Measurements from ENCODE around the gene TBC1D22A.

Gene TBC1D22A

GRCh38 chr22:46958658-46959057 lies 196.2 kb downstream of the TBC1D22A start:
- no peak for DNase-seq (ENCODE audit: low read depth)

GRCh38 chr22:46959369-46959768 lies 196.9 kb downstream of the TBC1D22A start:
- DNase-seq (ENCODE audit: low read depth) = no peak

GRCh38 chr22:46961591-46962295 lies 199.3 kb downstream of the TBC1D22A start:
- no peak for DNase-seq (ENCODE audit: low read depth)

DNA sequence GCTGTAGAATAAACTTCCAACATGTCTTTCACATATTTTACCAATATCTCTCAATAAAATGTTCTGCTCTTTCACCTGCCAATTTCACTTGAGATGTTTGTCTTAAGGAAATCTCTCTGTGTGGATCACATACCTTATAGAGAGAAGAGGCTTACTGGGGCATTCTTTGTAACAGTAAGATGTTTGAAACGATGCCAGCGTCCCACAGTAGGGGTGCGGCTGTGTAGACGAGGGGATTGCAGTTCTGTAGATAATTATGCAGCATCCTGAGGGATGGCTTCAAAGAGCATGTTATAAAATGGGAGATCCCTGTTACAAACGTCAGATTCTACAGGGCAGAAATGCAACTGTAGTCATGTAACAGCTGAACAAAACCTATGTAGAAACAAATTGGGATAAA lies 200.0 kb downstream of the TBC1D22A start:
- DNase-seq (ENCODE audit: low read depth) = no peak

GRCh38 chr22:46963672-46964545 lies 201.5 kb downstream of the TBC1D22A start:
- no peak for DNase-seq (ENCODE audit: low read depth)

- DNase-seq (ENCODE audit: low read depth) = no peak
Measured at GRCh38 chr22:46964773-46965550, 202.5 kb downstream of the TBC1D22A start.

DNA sequence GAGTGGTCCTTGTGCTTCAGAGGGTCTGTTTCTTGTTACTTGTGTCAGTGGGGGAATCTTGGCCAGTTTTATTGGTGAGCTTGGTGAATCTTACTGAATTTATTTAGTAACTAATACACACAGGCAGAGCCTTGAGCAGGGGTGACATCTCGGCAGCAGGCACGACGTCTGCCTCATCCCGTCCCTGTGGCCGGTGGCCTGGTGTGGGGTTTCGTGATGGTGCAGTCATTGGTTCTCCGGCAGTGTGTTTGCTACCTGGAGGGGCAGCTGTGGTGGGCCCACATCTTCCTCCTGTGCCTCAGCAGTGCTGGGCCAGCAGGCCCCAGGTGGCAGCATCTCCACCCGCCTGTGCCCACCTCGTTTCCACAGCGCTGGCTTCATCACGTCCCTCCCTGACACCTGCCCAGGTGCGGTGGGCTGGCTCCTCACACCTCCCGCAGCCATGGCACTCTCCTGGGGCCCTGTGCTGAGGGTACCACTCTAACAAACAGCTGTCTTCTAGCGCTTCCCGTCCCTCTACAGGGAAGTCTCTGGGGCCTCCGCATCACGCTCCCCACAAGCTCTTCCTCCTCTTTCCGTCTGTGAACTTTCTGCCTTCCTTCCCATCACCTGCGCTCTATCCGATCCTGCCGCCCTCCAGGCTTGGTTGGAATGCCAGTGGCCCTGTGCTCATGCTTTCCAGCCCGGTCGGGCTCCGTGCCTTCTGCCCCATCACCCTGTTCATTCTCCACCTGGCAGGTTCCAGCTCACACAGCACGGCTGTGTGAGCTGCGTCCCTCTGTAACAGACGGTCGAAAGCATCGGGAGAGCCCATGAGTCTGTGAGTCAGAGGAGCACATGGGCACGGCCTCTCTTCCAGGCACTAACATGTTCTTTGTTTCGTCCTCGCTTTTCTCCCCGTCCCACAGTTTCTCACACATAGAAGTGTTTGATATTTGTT lies 203.4 kb downstream of the TBC1D22A start:
- DNase-seq (ENCODE audit: low read depth) = no peak

- DNase-seq (ENCODE audit: low read depth) = no peak
Measured at GRCh38 chr22:46966495-46966845, 204.0 kb downstream of the TBC1D22A start.

DNA sequence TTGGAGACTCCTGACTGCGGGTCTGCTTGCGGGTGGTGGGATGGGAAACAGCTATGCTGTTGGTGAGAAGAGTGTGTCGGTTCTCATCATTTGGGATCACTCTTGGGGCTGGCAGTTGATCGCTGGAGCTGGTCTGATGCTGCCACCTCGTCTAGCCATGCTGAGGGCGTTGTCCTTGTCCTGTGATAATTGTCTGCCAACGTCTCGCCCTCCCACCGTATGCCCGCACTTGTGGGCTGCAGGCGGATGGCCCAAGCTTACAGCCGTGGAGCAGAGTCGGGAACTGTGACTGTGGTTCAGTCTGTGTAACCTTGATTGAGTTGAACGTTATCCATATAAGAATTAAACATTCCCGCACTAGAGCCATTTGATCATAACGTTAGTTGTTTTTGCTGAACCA lies 204.4 kb downstream of the TBC1D22A start:
- DNase-seq (ENCODE audit: low read depth) = no peak

GRCh38 chr22:46967445-46968358 lies 205.3 kb downstream of the TBC1D22A start:
- no peak for DNase-seq (ENCODE audit: low read depth)

- no peak for DNase-seq (ENCODE audit: low read depth)
Measured at GRCh38 chr22:46968359-46968740, 205.9 kb downstream of the TBC1D22A start.

DNA sequence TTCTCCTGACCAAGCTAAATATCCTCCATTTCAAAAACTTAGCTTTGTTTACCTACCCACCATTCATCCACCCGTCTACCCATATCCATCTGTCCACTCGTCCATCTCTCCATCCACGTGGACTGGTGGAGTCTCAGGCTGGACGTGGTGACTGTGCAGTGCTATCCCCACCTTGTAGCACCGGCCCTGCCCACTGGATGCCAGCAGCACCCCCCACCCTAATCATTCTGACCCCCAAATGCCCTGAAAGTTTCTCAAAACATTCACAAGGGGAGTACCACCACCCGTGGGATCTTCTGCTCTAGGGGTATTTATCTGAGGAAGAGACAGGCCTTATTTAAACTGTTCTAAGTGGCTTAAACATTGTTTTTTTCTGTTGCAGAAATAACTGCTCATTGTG lies 206.4 kb downstream of the TBC1D22A start:
- no peak for DNase-seq (ENCODE audit: low read depth)

DNA sequence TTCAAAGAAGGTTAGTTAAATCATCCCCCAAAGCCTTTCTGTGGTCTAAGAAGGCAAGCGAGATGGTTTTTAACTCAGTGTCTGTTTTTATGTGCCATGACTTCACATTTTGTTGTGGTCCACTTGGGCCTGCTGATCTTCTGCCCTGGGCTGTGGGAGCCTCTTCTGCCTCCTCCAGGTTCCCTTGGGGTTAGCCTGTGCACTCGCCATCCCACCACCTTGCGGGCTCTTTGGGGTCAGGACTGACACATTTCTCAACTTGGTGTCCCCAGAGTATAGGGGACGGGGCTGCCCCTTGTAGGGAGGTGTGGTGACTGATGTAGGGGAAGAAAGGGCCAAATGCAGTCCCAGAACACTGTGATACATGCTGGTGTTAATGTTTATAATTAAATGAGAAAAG lies 207.0 kb downstream of the TBC1D22A start:
- DNase-seq (ENCODE audit: low read depth) = no peak

GRCh38 chr22:46969961-46970360 lies 207.5 kb downstream of the TBC1D22A start:
- DNase-seq (ENCODE audit: low read depth) = no peak

DNA sequence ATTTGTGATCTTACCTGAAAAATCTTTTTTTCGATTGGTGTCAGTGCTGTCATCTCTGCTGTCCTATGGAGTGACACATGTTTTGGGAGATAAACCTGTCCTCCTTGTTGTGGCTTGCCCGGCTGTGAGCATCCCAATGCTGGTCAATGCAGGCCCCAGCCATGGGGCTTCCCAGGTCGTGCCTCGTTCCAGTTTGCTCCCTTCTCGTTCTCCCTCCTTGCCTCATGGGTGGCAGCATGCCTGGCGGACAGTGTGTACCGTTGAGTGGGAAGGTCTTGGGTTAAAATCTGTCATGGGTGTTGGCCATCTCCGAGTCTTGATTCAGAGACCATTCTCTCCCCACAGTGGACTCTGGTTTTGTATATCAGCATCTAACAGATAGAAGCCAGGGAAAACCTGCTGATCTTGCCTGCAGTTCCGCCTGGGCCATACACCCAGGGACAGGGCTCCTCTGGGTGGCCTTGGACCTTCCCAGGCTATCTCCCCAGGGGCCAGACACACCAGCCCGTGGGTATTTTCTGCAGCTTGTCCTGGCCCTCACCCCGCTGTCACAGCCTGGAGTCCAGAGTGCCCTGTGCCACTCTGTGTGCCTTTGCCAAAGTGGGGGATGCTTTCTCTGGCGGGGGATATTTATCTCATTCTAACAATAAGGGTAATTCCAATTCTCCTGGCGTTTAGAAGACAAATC lies 208.1 kb downstream of the TBC1D22A start:
- no peak for DNase-seq (ENCODE audit: low read depth)

GRCh38 chr22:46971099-46971763 lies 208.8 kb downstream of the TBC1D22A start:
- DNase-seq (ENCODE audit: low read depth) = no peak

GRCh38 chr22:46971764-46972125 lies 209.3 kb downstream of the TBC1D22A start:
- DNase-seq (ENCODE audit: low read depth) = no peak

DNA sequence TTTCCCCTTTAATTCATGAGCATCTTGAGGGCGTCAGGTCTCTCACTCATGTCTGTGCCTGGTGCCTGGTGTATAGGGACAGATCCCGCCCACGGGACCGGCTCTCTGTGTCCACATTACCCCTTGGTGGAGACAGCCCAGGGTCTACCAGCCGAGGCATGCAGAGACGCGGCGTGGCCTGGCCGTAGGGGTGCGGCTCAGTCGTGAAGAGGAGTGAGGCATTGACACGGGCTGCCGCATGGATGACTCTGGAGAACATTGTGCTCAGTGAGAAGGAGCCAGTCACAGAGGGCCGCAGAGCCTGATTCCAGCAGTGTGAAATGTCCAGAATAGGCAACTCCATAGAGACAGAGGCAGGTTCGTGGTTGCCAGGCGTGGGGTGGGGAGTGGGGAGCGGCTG lies 209.8 kb downstream of the TBC1D22A start:
- no peak for DNase-seq (ENCODE audit: low read depth)
